WTC11 (cell line): ENCODE measurements around the gene DNLZ. TPM values are rescaled to one million over a fixed set of nuclear protein-coding genes. Genes with fewer than 3 reads are reported as not detected.
"Not testable (repeated sequence)": the region's sequence is repeated elsewhere in the genome, so short reads cannot be mapped to it uniquely, and the experiment has no call there.

Experiments used
- ATAC-seq: fragments of 200-7000 bp; cut with Tn5 transposase; 2 replicates; pipeline ENCODE4 v1.10.0; 2021; ENCODE audit warnings: mild to moderate bottlenecking, moderate library complexity
- CTCF ChIA-PET: fragments of 300-600 bp; sonication (Branson Sonifier 250); formaldehyde crosslinking; loops from one replicate; lab custom pipeline; 2021; ENCODE audit warnings: antibody characterized with exemption; lab: Charles Lee
- POLR2A ChIA-PET: fragments of 350-600 bp; sonication (Branson Sonifier 250); formaldehyde crosslinking; loops from one replicate; lab custom pipeline; 2021; ENCODE audit warnings: antibody characterized with exemption; lab: Charles Lee
- DNase-seq: peaks from one replicate; pipeline ENCODE4 v3.0.0; 2021; ENCODE audit warnings: low spot score
- H3K27ac Mint-ChIP-seq: 2 replicates; pipeline ENCODE4 v1.8.0; 2021; ENCODE audit warnings: mixed read lengths
- H3K27me3 Mint-ChIP-seq: 2 replicates; pipeline ENCODE4 v1.8.0; 2021; ENCODE audit warnings: low read depth, mild to moderate bottlenecking, moderate library complexity, mixed read lengths
- H3K36me3 Mint-ChIP-seq: 2 replicates; pipeline ENCODE4 v1.8.0; 2021; ENCODE audit warnings: mixed read lengths
- H3K4me1 Mint-ChIP-seq: 2 replicates; pipeline ENCODE4 v1.8.0; 2022; ENCODE audit warnings: mixed read lengths
- H3K4me3 Mint-ChIP-seq: 2 replicates; pipeline ENCODE4 v1.8.0; 2021; ENCODE audit warnings: mild to moderate bottlenecking, moderate library complexity, mixed read lengths
- H3K9me3 Mint-ChIP-seq: 2 replicates; pipeline ENCODE4 v1.8.0; 2021; ENCODE audit warnings: mixed read lengths
- ARID4B ChIP-seq: sonication (generic); formaldehyde crosslinking; IDR thresholded peaks from 2 replicates; pipeline ENCODE4 v1.8.0; 2023; ENCODE audit warnings: missing genetic modification reagents, mild to moderate bottlenecking, borderline replicate concordance
- ATF2 ChIP-seq: sonication (generic); formaldehyde crosslinking; IDR thresholded peaks from 2 replicates; pipeline ENCODE4 v1.8.1; 2022; ENCODE audit warnings: low read depth, missing genetic modification reagents, borderline replicate concordance
- EMX1 ChIP-seq: fragments of 250-450 bp; sonication (Bioruptor Pico); IDR thresholded peaks from 2 replicates; pipeline ENCODE4 v1.8.0; 2021; ENCODE audit warnings: mild to moderate bottlenecking
- ETV6 ChIP-seq: sonication (generic); formaldehyde crosslinking; IDR thresholded peaks from 2 replicates; pipeline ENCODE4 v1.8.1; 2022; ENCODE audit warnings: mild to moderate bottlenecking, missing genetic modification reagents
- GRHL2 ChIP-seq: fragments of 250-450 bp; sonication (Bioruptor Pico); IDR thresholded peaks from 2 replicates; pipeline ENCODE4 v1.8.0; 2022; ENCODE audit warnings: mild to moderate bottlenecking, moderate library complexity; ENCODE audit not compliant: insufficient replicate concordance, severe bottlenecking
- JUN ChIP-seq: sonication (generic); formaldehyde crosslinking; IDR thresholded peaks from 2 replicates; pipeline ENCODE4 v1.8.0; 2023; ENCODE audit warnings: mild to moderate bottlenecking, missing genetic modification reagents
- MAX ChIP-seq: sonication (generic); formaldehyde crosslinking; IDR thresholded peaks from 2 replicates; pipeline ENCODE4 v1.8.0; 2022; ENCODE audit warnings: mild to moderate bottlenecking, missing genetic modification reagents
- NFE2L1 ChIP-seq: sonication (generic); formaldehyde crosslinking; IDR thresholded peaks from 2 replicates; pipeline ENCODE4 v1.8.1; 2023; ENCODE audit warnings: missing genetic modification reagents
- RORB ChIP-seq: fragments of 250-450 bp; sonication (Bioruptor Pico); IDR thresholded peaks from 2 replicates; pipeline ENCODE4 v1.9.0; 2021; ENCODE audit warnings: mild to moderate bottlenecking
- SOX15 ChIP-seq: fragments of 250-450 bp; sonication (Bioruptor Pico); IDR thresholded peaks from 2 replicates; pipeline ENCODE4 v1.9.0; 2021; ENCODE audit warnings: mild to moderate bottlenecking
- TCF7 ChIP-seq: sonication (generic); formaldehyde crosslinking; IDR thresholded peaks from 2 replicates; pipeline ENCODE4 v1.8.0; 2022; ENCODE audit warnings: mild to moderate bottlenecking, low read depth, missing genetic modification reagents, moderate library complexity
- ZNF121 ChIP-seq: sonication (generic); formaldehyde crosslinking; IDR thresholded peaks from 2 replicates; pipeline ENCODE4 v1.8.0; 2023; ENCODE audit warnings: missing genetic modification reagents
- ZNF138 ChIP-seq: sonication (generic); formaldehyde crosslinking; conservative IDR thresholded peaks from 2 replicates; pipeline ENCODE4 v1.8.1; 2022; ENCODE audit warnings: mild to moderate bottlenecking, moderate library complexity, missing genetic modification reagents
- ZNF425 ChIP-seq: fragments of 250-450 bp; sonication (Bioruptor Pico); conservative IDR thresholded peaks from 2 replicates; pipeline ENCODE4 v1.9.0; 2021; ENCODE audit warnings: mild to moderate bottlenecking
- total RNA-seq: library from RNA; stranded (reverse); gene quantifications from 3 replicates; pipeline ENCODE4 v1.2.3, GENCODE V29; 2021

Gene DNLZ
- total RNA-seq, 1 experiment from 2014 or later = 17.2 TPM

GRCh38 chr9:136409557-136410455, 46.3 kb upstream of the DNLZ start (continued):
- TF ChIP-seq ARID4B (0 out of 2 replicates have a peak, but pooled peaks have one; percentile 66), JUN (CRISPR knock-in tag) (0 out of 2 replicates have a peak, but pooled peaks have one; percentile 50), MAX (peak; percentile 48; the same call in 1 of the 2 replicates), ETV6 (CRISPR knock-in tag) (no peak)

- TF ChIP-seq NFE2L1 (CRISPR knock-in tag) (no peak), JUN (CRISPR knock-in tag) (no peak), ZNF138 (CRISPR knock-in tag) (no peak), RORB (CRISPR knock-in tag) (no peak), GRHL2 (CRISPR knock-in tag) (no peak), ZNF121 (CRISPR knock-in tag) (no peak), ATF2 (no peak), SOX15 (CRISPR knock-in tag) (no peak), TCF7 (CRISPR knock-in tag) (no peak), ZNF425 (CRISPR knock-in tag) (no peak), EMX1 (no peak)
- CTCF ChIA-PET = interaction anchor here (1.2 to 2.4 kb wide), 2 partner anchors 7 to 17 kb away, joined by 3 to 11 read pairs; no protein-coding TSS in a partner anchor
- peaks cover 27% of the 10 kb centered on the region for H3K4me1 Mint-ChIP-seq
- peaks cover 64% of the 10 kb centered on the region for H3K36me3 Mint-ChIP-seq
- no peaks in the 10 kb centered on the region for H3K9me3 Mint-ChIP-seq
- H3K27ac Mint-ChIP-seq = peak overlapping the region; percentile 46; the same call in 1 of the 2 replicates
- DNase-seq (no peak), ATAC-seq (no peak)
- POLR2A ChIA-PET = interaction anchor here (1.1 kb wide), 1 partner anchor 219 kb away, joined by 3 read pairs; no protein-coding TSS in a partner anchor
- H3K4me3 Mint-ChIP-seq = peak overlapping the region; percentile 24; the same call in 1 of the 2 replicates
- H3K27me3 Mint-ChIP-seq = no peaks in the 10 kb centered on the region
Observed at GRCh38 chr9:136407911-136408310, 44.4 kb upstream of the DNLZ start.

- CTCF ChIA-PET, ATAC-seq, H3K27me3 Mint-ChIP-seq, H3K9me3 Mint-ChIP-seq, H3K27ac Mint-ChIP-seq, DNase-seq, H3K4me3 Mint-ChIP-seq: not testable (repeated sequence)
- H3K4me1 Mint-ChIP-seq = peaks cover 25% of the 10 kb centered on the region
- peaks cover 63% of the 10 kb centered on the region for H3K36me3 Mint-ChIP-seq
- POLR2A ChIA-PET = interaction anchor here (1.1 kb wide), 1 partner anchor 220 kb away, joined by 3 read pairs; no protein-coding TSS in a partner anchor
Observed at GRCh38 chr9:136407061-136407460, 43.5 kb upstream of the DNLZ start.

GRCh38 chr9:136405904-136406303, 42.4 kb upstream of the DNLZ start:
- H3K4me3 Mint-ChIP-seq, CTCF ChIA-PET, H3K27ac Mint-ChIP-seq, H3K9me3 Mint-ChIP-seq, DNase-seq, ATAC-seq, H3K27me3 Mint-ChIP-seq, POLR2A ChIA-PET: not testable (repeated sequence)
- peaks cover 59% of the 10 kb centered on the region for H3K36me3 Mint-ChIP-seq
- H3K4me1 Mint-ChIP-seq = peaks cover 16% of the 10 kb centered on the region
